Astrocyte (in vitro differentiated cells and primary cell): ENCODE data around the gene MBOAT2.

Source experiments
- CTCF ChIP-seq: IDR thresholded peaks from 2 replicates; pipeline ENCODE4 v1.5.1; 2011; ENCODE audit warnings: low read depth, mild to moderate bottlenecking, inconsistent platforms, low read length, moderate library complexity; ENCODE audit not compliant: insufficient read depth
- EZH2 ChIP-seq: IDR thresholded peaks from 2 replicates; pipeline ENCODE4 v1.6.1; 2012; ENCODE audit warnings: mild to moderate bottlenecking, low read length, inconsistent platforms; ENCODE audit not compliant: insufficient read depth

DNA sequence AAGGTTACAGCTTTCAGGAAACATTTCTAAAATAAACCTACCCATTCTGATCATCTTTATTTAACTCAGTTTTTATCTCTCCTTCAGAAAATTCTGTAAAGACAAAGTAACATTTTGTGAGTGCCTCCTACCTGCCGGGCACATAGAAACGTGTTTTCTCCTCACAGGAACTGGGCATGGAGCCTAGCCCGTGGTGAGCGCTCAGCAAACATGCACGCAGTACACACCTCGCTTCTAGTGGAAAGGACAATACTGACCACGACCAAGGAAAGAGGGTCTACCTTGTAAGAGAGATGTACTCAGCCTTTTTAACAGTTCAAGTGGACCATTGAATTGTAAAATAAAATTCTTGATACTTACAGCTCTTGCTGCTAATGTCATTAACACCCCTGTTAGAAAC lies 141.3 kb downstream of the MBOAT2 start:
- TF ChIP-seq CTCF = no peak
- TF ChIP-seq EZH2 = no peak
